ENCODE results near the gene CPM. TPM values are rescaled to one million over a fixed set of nuclear protein-coding genes. Genes with fewer than 3 reads are reported as not detected.
"Not testable (repeated sequence)": the region's sequence is repeated elsewhere in the genome, so short reads cannot be mapped to it uniquely, and the experiment has no call there.

The CPM gene
- polyA plus RNA-seq, 4 donors, result 0.45 to 11.6 (median 4.5) TPM

GRCh38 chr12:68844788-68845695 is 87.9 kb downstream of the CPM start:
- Histone ChIP-seq H3K4me3 (ENCODE audit: low read depth in 1 of 3, low read length in 3 of 3) (no peak overlapping the region), H3K36me3 (ENCODE audit: control insufficient read depth in 3 of 3, insufficient read depth in 2 of 3, low read depth in 1 of 3, low read length in 3 of 3) (peaks cover 4 to 22% (median 5%) of the 10 kb centered on the region in 3 donors), H3K9me3 (ENCODE audit: control insufficient read depth in 2 of 2, insufficient read depth in 1 of 2, low read depth in 1 of 2, low read length in 1 of 2) (no peaks in the 10 kb centered on the region), H3K27me3 (ENCODE audit: control insufficient read depth in 3 of 3, insufficient read depth in 3 of 3, low read length in 3 of 3) (no peaks in the 10 kb centered on the region), H3K27ac (ENCODE audit: low read depth in 1 of 3, low read length in 2 of 3) (no peak overlapping the region), H3K4me1 (ENCODE audit: control insufficient read depth in 3 of 3, insufficient read depth in 2 of 3, low read depth in 1 of 3, low read length in 2 of 3) (peaks cover 0 to 6% (median 0%) of the 10 kb centered on the region in 3 donors)
- 77 to 84% (median 80%) methylated on average over 14 of the region's 14 CpGs for WGBS, 3 donors
- no peak for FAIRE-seq
- DNase-seq, result no peak

GRCh38 chr12:68844318-68844745 is 88.6 kb downstream of the CPM start:
- H3K4me3 ChIP-seq (ENCODE audit: low read depth in 1 of 3, low read length in 3 of 3), result no peak overlapping the region
- 91 to 97% (median 95%) methylated on average over 4 of the region's 4 CpGs for WGBS, 3 donors
- H3K36me3 ChIP-seq (ENCODE audit: control insufficient read depth in 3 of 3, insufficient read depth in 2 of 3, low read depth in 1 of 3, low read length in 3 of 3), result peaks cover 6 to 23% (median 8%) of the 10 kb centered on the region in 3 donors
- DNase-seq (no peak), FAIRE-seq (no peak)
- H3K27ac ChIP-seq (ENCODE audit: low read depth in 1 of 3, low read length in 2 of 3), result no peak overlapping the region
- H3K9me3 ChIP-seq (ENCODE audit: control insufficient read depth in 2 of 2, insufficient read depth in 1 of 2, low read depth in 1 of 2, low read length in 1 of 2), result no peaks in the 10 kb centered on the region
- H3K27me3 ChIP-seq (ENCODE audit: control insufficient read depth in 3 of 3, insufficient read depth in 3 of 3, low read length in 3 of 3), result no peaks in the 10 kb centered on the region
- peaks cover 0 to 3% (median 0%) of the 10 kb centered on the region in 3 donors for H3K4me1 ChIP-seq (ENCODE audit: control insufficient read depth in 3 of 3, insufficient read depth in 2 of 3, low read depth in 1 of 3, low read length in 2 of 3)

DNA sequence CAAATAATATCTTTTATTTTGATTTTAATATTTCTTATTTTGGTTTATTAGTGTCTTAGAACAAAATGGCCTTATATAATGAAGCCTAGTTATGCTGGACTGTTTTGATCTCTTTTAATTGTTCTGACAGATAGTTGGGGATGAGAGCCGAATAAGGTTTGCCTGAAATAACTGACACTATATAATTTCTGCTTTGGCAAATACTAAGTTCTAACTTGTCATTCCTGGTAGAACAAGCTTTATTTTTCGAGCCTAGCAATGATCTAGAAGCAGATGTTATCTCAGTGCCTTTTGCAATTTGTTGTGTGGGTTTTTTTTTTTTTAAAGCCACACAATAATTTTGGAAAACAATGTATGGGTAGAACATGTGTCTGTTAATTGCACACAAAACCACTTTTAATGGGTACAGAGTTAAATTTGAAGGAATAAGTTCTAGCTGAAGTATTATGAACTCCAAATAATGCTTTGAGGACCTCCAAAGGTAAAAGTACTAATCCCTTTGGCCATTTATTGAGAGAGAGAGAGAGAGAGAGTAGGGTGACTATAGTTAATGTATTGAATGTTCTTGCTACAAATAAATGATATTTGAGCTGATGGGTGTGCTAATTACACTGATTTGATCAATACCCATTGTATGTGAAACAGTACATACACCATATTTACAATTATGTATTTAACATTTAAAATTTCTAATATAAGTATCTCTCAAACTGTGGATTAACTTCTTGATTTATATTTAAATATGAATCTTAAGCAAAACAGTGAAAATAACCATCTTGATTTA is 90.0 kb downstream of the CPM start:
- no peaks in the 10 kb centered on the region for H3K27me3 ChIP-seq (ENCODE audit: control insufficient read depth in 3 of 3, insufficient read depth in 3 of 3, low read length in 3 of 3)
- no peak overlapping the region for H3K27ac ChIP-seq (ENCODE audit: low read depth in 1 of 3, low read length in 2 of 3)
- H3K36me3 ChIP-seq (ENCODE audit: control insufficient read depth in 3 of 3, insufficient read depth in 2 of 3, low read depth in 1 of 3, low read length in 3 of 3), result peaks cover 11 to 23% (median 12%) of the 10 kb centered on the region in 3 donors
- FAIRE-seq (peak; percentile 53), DNase-seq (no peak)
- peaks cover 0 to 3% (median 0%) of the 10 kb centered on the region in 3 donors for H3K4me1 ChIP-seq (ENCODE audit: control insufficient read depth in 3 of 3, insufficient read depth in 2 of 3, low read depth in 1 of 3, low read length in 2 of 3)
- 71 to 84% (median 83%) methylated on average over 2 of the region's 2 CpGs for WGBS, 3 donors
- H3K9me3 ChIP-seq (ENCODE audit: control insufficient read depth in 2 of 2, insufficient read depth in 1 of 2, low read depth in 1 of 2, low read length in 1 of 2), result no peaks in the 10 kb centered on the region
- no peak overlapping the region for H3K4me3 ChIP-seq (ENCODE audit: low read depth in 1 of 3, low read length in 3 of 3)

DNA sequence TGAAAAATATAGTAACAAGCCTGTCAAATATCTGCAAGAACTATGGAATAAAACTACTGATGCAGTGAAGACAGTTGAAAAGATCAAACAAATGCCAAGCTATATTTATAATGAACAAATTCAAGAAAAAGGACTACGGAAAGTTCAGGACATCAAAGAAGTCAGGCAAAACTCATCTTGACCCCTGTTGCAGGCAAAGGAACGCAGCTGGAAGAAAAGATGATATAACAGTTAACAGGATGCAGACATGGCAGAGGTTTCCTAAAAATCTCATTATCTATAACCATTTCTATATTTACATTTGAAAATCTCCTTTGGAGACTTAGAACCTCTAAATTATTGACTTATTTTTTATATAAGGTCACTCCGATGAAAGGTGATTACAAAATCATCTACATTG is 90.8 kb downstream of the CPM start:
- peaks cover 0 to 3% (median 0%) of the 10 kb centered on the region in 3 donors for H3K4me1 ChIP-seq (ENCODE audit: control insufficient read depth in 3 of 3, insufficient read depth in 2 of 3, low read depth in 1 of 3, low read length in 2 of 3)
- H3K4me3 ChIP-seq (ENCODE audit: low read depth in 1 of 3, low read length in 3 of 3), result no peak overlapping the region
- no peak for DNase-seq
- H3K27me3 ChIP-seq (ENCODE audit: control insufficient read depth in 3 of 3, insufficient read depth in 3 of 3, low read length in 3 of 3), result no peaks in the 10 kb centered on the region
- no peak for FAIRE-seq
- H3K9me3 ChIP-seq (ENCODE audit: control insufficient read depth in 2 of 2, insufficient read depth in 1 of 2, low read depth in 1 of 2, low read length in 1 of 2), result no peaks in the 10 kb centered on the region
- peaks cover 13 to 27% (median 14%) of the 10 kb centered on the region in 3 donors for H3K36me3 ChIP-seq (ENCODE audit: control insufficient read depth in 3 of 3, insufficient read depth in 2 of 3, low read depth in 1 of 3, low read length in 3 of 3)
- H3K27ac ChIP-seq (ENCODE audit: low read depth in 1 of 3, low read length in 2 of 3), result no peak overlapping the region
- WGBS, 3 donors, result 92 to 97% (median 95%) methylated on average over 3 of the region's 3 CpGs

DNA sequence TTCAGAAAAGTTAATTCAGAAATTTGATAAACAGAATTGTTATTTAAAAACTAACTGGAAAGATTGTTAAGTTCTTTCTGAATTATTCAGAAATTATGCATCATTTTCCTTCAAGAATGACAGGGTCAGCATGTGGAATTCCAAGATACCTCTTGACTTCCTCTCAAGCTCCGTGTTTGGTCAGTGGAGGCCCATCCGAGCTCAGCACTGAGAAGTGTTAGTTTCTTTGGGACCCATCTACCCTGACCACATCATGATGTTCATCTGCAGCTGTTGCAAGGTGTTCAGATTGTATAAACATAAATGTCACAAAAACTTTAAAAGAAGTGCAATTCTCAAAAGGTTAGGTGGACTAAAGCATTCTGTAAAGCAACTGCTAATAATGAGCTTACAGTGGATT is 91.3 kb downstream of the CPM start:
- peaks cover 13 to 30% (median 14%) of the 10 kb centered on the region in 3 donors for H3K36me3 ChIP-seq (ENCODE audit: control insufficient read depth in 3 of 3, insufficient read depth in 2 of 3, low read depth in 1 of 3, low read length in 3 of 3)
- H3K4me1 ChIP-seq (ENCODE audit: control insufficient read depth in 3 of 3, insufficient read depth in 2 of 3, low read depth in 1 of 3, low read length in 2 of 3), result peaks cover 0 to 2% (median 0%) of the 10 kb centered on the region in 3 donors
- no peaks in the 10 kb centered on the region for H3K27me3 ChIP-seq (ENCODE audit: control insufficient read depth in 3 of 3, insufficient read depth in 3 of 3, low read length in 3 of 3)
- no peak overlapping the region for H3K27ac ChIP-seq (ENCODE audit: low read depth in 1 of 3, low read length in 2 of 3)
- H3K4me3 ChIP-seq (ENCODE audit: low read depth in 1 of 3, low read length in 3 of 3), result no peak overlapping the region
- 87 to 98% (median 97%) methylated on average over 2 of the region's 2 CpGs for WGBS, 3 donors
- no peak for DNase-seq
- FAIRE-seq, result no peak
- H3K9me3 ChIP-seq (ENCODE audit: control insufficient read depth in 2 of 2, insufficient read depth in 1 of 2, low read depth in 1 of 2, low read length in 1 of 2), result no peaks in the 10 kb centered on the region

GRCh38 chr12:68841175-68841574 is 91.8 kb downstream of the CPM start:
- 89 to 95% (median 92%) methylated on average over 5 of the region's 5 CpGs for WGBS, 3 donors
- H3K9me3 ChIP-seq (ENCODE audit: control insufficient read depth in 2 of 2, insufficient read depth in 1 of 2, low read depth in 1 of 2, low read length in 1 of 2); FAIRE-seq; H3K27ac ChIP-seq (ENCODE audit: low read depth in 1 of 3, low read length in 2 of 3); H3K4me3 ChIP-seq (ENCODE audit: low read depth in 1 of 3, low read length in 3 of 3); DNase-seq; H3K4me1 ChIP-seq (ENCODE audit: control insufficient read depth in 3 of 3, insufficient read depth in 2 of 3, low read depth in 1 of 3, low read length in 2 of 3); H3K27me3 ChIP-seq (ENCODE audit: control insufficient read depth in 3 of 3, insufficient read depth in 3 of 3, low read length in 3 of 3): not testable (repeated sequence)
- H3K36me3 ChIP-seq (ENCODE audit: control insufficient read depth in 3 of 3, insufficient read depth in 2 of 3, low read depth in 1 of 3, low read length in 3 of 3), result peaks cover 13 to 30% (median 14%) of the 10 kb centered on the region in 3 donors

DNA sequence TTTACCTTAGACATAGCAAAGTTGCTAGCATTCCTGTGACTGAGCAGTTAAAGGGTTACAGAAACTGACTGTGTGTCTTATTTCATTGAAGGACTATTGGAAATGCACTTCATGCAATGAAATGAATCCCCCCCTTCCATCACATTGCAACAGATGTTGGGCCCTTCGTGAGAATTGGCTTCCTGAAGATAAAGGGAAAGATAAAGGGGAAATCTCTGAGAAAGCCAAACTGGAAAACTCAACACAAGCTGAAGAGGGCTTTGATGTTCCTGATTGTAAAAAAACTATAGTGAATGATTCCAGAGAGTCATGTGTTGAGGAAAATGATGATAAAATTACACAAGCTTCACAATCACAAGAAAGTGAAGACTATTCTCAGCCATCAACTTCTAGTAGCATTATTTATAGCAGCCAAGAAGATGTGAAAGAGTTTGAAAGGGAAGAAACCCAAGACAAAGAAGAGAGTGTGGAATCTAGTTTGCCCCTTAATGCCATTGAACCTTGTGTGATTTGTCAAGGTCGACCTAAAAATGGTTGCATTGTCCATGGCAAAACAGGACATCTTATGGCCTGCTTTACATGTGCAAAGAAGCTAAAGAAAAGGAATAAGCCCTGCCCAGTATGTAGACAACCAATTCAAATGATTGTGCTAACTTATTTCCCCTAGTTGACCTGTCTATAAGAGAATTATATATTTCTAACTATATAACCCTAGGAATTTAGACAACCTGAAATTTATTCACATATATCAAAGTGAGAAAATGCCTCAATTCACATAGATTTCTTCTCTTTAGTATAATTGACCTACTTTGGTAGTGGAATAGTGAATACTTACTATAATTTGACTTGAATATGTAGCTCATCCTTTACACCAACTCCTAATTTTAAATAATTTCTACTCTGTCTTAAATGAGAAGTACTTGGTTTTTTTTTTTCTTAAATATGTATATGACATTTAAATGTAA is 93.5 kb downstream of the CPM start:
- 60 to 67% (median 62%) methylated on average over 2 of the region's 2 CpGs for WGBS, 3 donors
- Histone ChIP-seq H3K27ac (ENCODE audit: low read depth in 1 of 3, low read length in 2 of 3) (no peak overlapping the region), H3K36me3 (ENCODE audit: control insufficient read depth in 3 of 3, insufficient read depth in 2 of 3, low read depth in 1 of 3, low read length in 3 of 3) (peaks cover 16 to 29% (median 19%) of the 10 kb centered on the region in 3 donors), H3K4me1 (ENCODE audit: control insufficient read depth in 3 of 3, insufficient read depth in 2 of 3, low read depth in 1 of 3, low read length in 2 of 3) (no peaks in the 10 kb centered on the region), H3K27me3 (ENCODE audit: control insufficient read depth in 3 of 3, insufficient read depth in 3 of 3, low read length in 3 of 3) (no peaks in the 10 kb centered on the region), H3K4me3 (ENCODE audit: low read depth in 1 of 3, low read length in 3 of 3) (no peak overlapping the region), H3K9me3 (ENCODE audit: control insufficient read depth in 2 of 2, insufficient read depth in 1 of 2, low read depth in 1 of 2, low read length in 1 of 2) (no peaks in the 10 kb centered on the region)
- FAIRE-seq (no peak), DNase-seq (no peak)

Data from small intestine (tissue), 7 donors.